Trophoblast cell (in vitro differentiated cells and primary cell): ENCODE measurements around the gene EGFR.

Experiments used
- DNase-seq, 2 donors: peaks; one replicate each; pipeline ENCODE4 v3.0.0-alpha.2; 2016
- H2AFZ ChIP-seq: 2 replicates; pipeline ENCODE4 v1.6.1; 2013; ENCODE audit warnings: low read length, moderate library complexity, mild to moderate bottlenecking; ENCODE audit not compliant: insufficient read depth, poor library complexity
- H2AK5ac ChIP-seq: 2 replicates; pipeline ENCODE4 v1.6.1; 2013; ENCODE audit warnings: mild to moderate bottlenecking, low read length
- H2BK120ac ChIP-seq: 2 replicates; pipeline ENCODE4 v1.6.1; 2013; ENCODE audit warnings: low read length, mild to moderate bottlenecking, moderate library complexity; ENCODE audit not compliant: insufficient read depth, poor library complexity
- H2BK12ac ChIP-seq: 2 replicates; pipeline ENCODE4 v1.6.1; 2013; ENCODE audit warnings: mild to moderate bottlenecking, low read length, moderate library complexity
- H2BK5ac ChIP-seq: 2 replicates; pipeline ENCODE4 v1.6.1; 2013; ENCODE audit warnings: low read length, low read depth, moderate library complexity, mild to moderate bottlenecking; ENCODE audit not compliant: poor library complexity
- H3K14ac ChIP-seq: 2 replicates; pipeline ENCODE4 v1.6.1; 2013; ENCODE audit warnings: mild to moderate bottlenecking, low read length
- H3K18ac ChIP-seq: 2 replicates; pipeline ENCODE4 v1.6.1; 2013; ENCODE audit warnings: mild to moderate bottlenecking, low read length
- H3K23ac ChIP-seq: 2 replicates; pipeline ENCODE4 v1.6.1; 2013; ENCODE audit warnings: low read length
- H3K27ac ChIP-seq: 2 replicates; pipeline ENCODE4 v1.5.1; 2013; ENCODE audit warnings: low read depth, mild to moderate bottlenecking, inconsistent platforms, low read length, moderate library complexity
- H3K27me3 ChIP-seq: 2 replicates; pipeline ENCODE4 v1.6.1; 2013; ENCODE audit warnings: inconsistent platforms, mild to moderate bottlenecking, low read length, moderate library complexity; ENCODE audit not compliant: insufficient read depth
- H3K36me3 ChIP-seq, 2 experiments: 1 replicate in 1 of 2; 2 replicates in 1 of 2; pipeline ENCODE4 v1.6.1; 2013; ENCODE audit warnings: low read length in 2 of 2, mild to moderate bottlenecking in 2 of 2, moderate library complexity in 1 of 2; ENCODE audit not compliant: insufficient read depth in 2 of 2, control insufficient read depth in 1 of 2
- H3K4ac ChIP-seq: 2 replicates; pipeline ENCODE4 v1.6.1; 2013; ENCODE audit warnings: low read depth, mild to moderate bottlenecking, low read length, moderate library complexity
- H3K4me1 ChIP-seq, 2 experiments: 1 replicate in 1 of 2; 2 replicates in 1 of 2; pipeline ENCODE4 v1.6.1; 2013; ENCODE audit warnings: low read length in 2 of 2, mild to moderate bottlenecking in 2 of 2, moderate library complexity in 1 of 2; ENCODE audit not compliant: insufficient read depth in 2 of 2, control insufficient read depth in 1 of 2
- H3K4me2 ChIP-seq: 2 replicates; pipeline ENCODE4 v1.6.1; 2013; ENCODE audit warnings: inconsistent platforms, mild to moderate bottlenecking, low read length, moderate library complexity
- H3K4me3 ChIP-seq: 2 replicates; pipeline ENCODE4 v1.5.1; 2013; ENCODE audit warnings: mild to moderate bottlenecking, low read depth, low read length, inconsistent platforms
- H3K79me1 ChIP-seq: one replicate; pipeline ENCODE4 v1.6.1; 2013; ENCODE audit warnings: low read length
- H3K79me2 ChIP-seq: 2 replicates; pipeline ENCODE4 v1.6.1; 2013; ENCODE audit warnings: low read length, mild to moderate bottlenecking; ENCODE audit not compliant: control insufficient read depth, insufficient read depth, poor library complexity
- H3K9ac ChIP-seq: 2 replicates; pipeline ENCODE4 v1.6.1; 2013; ENCODE audit warnings: mild to moderate bottlenecking, low read length
- H3K9me3 ChIP-seq: 2 replicates; pipeline ENCODE4 v1.6.1; 2013; ENCODE audit warnings: low read depth, mild to moderate bottlenecking, control low read depth, inconsistent platforms, low read length; ENCODE audit not compliant: insufficient read depth
- H4K12ac ChIP-seq: 2 replicates; pipeline ENCODE4 v1.6.1; 2013; ENCODE audit warnings: low read depth, mild to moderate bottlenecking, low read length, moderate library complexity
- H4K8ac ChIP-seq: 2 replicates; pipeline ENCODE4 v1.6.1; 2013; ENCODE audit warnings: low read depth, mild to moderate bottlenecking, low read length, moderate library complexity
- H4K91ac ChIP-seq: one replicate; pipeline ENCODE4 v1.6.1; 2013; ENCODE audit warnings: low read depth, mild to moderate bottlenecking, low read length, moderate library complexity
- WGBS: extraction: QIAGEN DNeasy Blood & Tissue Kit; methylation state at CpG from one replicate; pipeline ENCODE4 v1.1.7; 2013; ENCODE audit warnings: missing lambda C conversion rate; ENCODE audit not compliant: insufficient read length, insufficient coverage; ENCODE audit errors: extremely low coverage; 5-methylcytosine and 5-hydroxymethylcytosine counted together

Gene EGFR

GRCh38 chr7:55133630-55134358 is 115.0 kb downstream of the EGFR start:
- Histone ChIP-seq H3K79me2 (no peaks in the 10 kb centered on the region), H2AK5ac (peak overlapping the region; percentile 39), H2AFZ (peak overlapping the region; percentile 7), H2BK5ac (peak overlapping the region; percentile 67), H3K4me2 (no peak overlapping the region), H3K36me3 (no peaks in the 10 kb centered on the region), H3K18ac (peak overlapping the region; percentile 53), H3K9ac (no peak overlapping the region), H2BK120ac (peak overlapping the region; percentile 56), H3K4me3 (peak overlapping the region; percentile 5), H3K4me1 (peaks cover 32 to 37% of the 10 kb centered on the region in 2 experiments), H4K8ac (peak overlapping the region; percentile 46), H3K4ac (peak overlapping the region; percentile 9), H3K27me3 (no peaks in the 10 kb centered on the region), H3K9me3 (no peaks in the 10 kb centered on the region), H3K23ac (no peak overlapping the region), H2BK12ac (peak overlapping the region; percentile 1), H3K79me1 (peaks cover 15% of the 10 kb centered on the region), H3K14ac (peak overlapping the region; percentile 47), H4K91ac (peak overlapping the region; percentile 80), H3K27ac (peak overlapping the region; percentile 71), H4K12ac (no peak overlapping the region)
- no CpG with 5 or more reads among the region's 16 CpGs for WGBS
- DNase-seq, result peak; percentile 79 to 82

GRCh38 chr7:55134359-55134725 is 115.5 kb downstream of the EGFR start:
- Histone ChIP-seq H4K91ac (peak overlapping the region; percentile 80), H3K9ac (no peak overlapping the region), H3K27me3 (no peaks in the 10 kb centered on the region), H3K4me2 (no peak overlapping the region), H4K8ac (peak overlapping the region; percentile 46), H2BK12ac (no peak overlapping the region), H3K4me3 (peak overlapping the region; percentile 5), H3K4me1 (peaks cover 31 to 33% of the 10 kb centered on the region in 2 experiments), H2BK5ac (peak overlapping the region; percentile 67), H3K14ac (peak overlapping the region; percentile 47), H2AFZ (no peak overlapping the region), H3K18ac (peak overlapping the region; percentile 46), H3K9me3 (no peaks in the 10 kb centered on the region), H3K36me3 (no peaks in the 10 kb centered on the region), H3K27ac (peak overlapping the region; percentile 68), H4K12ac (no peak overlapping the region), H3K79me2 (no peaks in the 10 kb centered on the region), H3K79me1 (peaks cover 15% of the 10 kb centered on the region), H2BK120ac (peak overlapping the region; percentile 56), H3K23ac (no peak overlapping the region), H2AK5ac (peak overlapping the region; percentile 39), H3K4ac (no peak overlapping the region)
- no peak for DNase-seq
- no CpG with 5 or more reads among the region's 4 CpGs for WGBS

GRCh38 chr7:55134786-55135185 is 116.0 kb downstream of the EGFR start:
- Histone ChIP-seq H3K27me3 (no peaks in the 10 kb centered on the region), H3K79me2 (no peaks in the 10 kb centered on the region), H3K9me3 (no peaks in the 10 kb centered on the region), H4K12ac (no peak overlapping the region), H3K23ac (no peak overlapping the region), H2AK5ac (no peak overlapping the region), H3K4me3 (no peak overlapping the region), H2BK120ac (no peak overlapping the region), H3K9ac (no peak overlapping the region), H3K79me1 (peaks cover 15% of the 10 kb centered on the region), H3K36me3 (no peaks in the 10 kb centered on the region), H4K91ac (no peak overlapping the region), H2BK5ac (no peak overlapping the region), H2BK12ac (no peak overlapping the region), H2AFZ (no peak overlapping the region), H4K8ac (no peak overlapping the region), H3K4me1 (peaks cover 27 to 30% of the 10 kb centered on the region in 2 experiments), H3K18ac (no peak overlapping the region), H3K4me2 (no peak overlapping the region), H3K14ac (no peak overlapping the region), H3K27ac (no peak overlapping the region), H3K4ac (no peak overlapping the region)
- no CpG with 5 or more reads among the region's 2 CpGs for WGBS
- DNase-seq, result peak; percentile 51 to 77

GRCh38 chr7:55135462-55135861 is 116.6 kb downstream of the EGFR start:
- Histone ChIP-seq H2BK5ac (no peak overlapping the region), H2AFZ (no peak overlapping the region), H3K79me2 (no peaks in the 10 kb centered on the region), H3K4me1 (peaks cover 22 to 25% of the 10 kb centered on the region in 2 experiments), H4K91ac (no peak overlapping the region), H3K9me3 (no peaks in the 10 kb centered on the region), H3K4ac (no peak overlapping the region), H3K36me3 (no peaks in the 10 kb centered on the region), H2BK12ac (no peak overlapping the region), H2AK5ac (no peak overlapping the region), H3K18ac (no peak overlapping the region), H3K4me3 (no peak overlapping the region), H2BK120ac (no peak overlapping the region), H3K79me1 (peaks cover 15% of the 10 kb centered on the region), H3K27me3 (no peaks in the 10 kb centered on the region), H3K23ac (no peak overlapping the region), H3K14ac (no peak overlapping the region), H3K9ac (no peak overlapping the region), H4K8ac (no peak overlapping the region), H3K27ac (no peak overlapping the region), H4K12ac (no peak overlapping the region), H3K4me2 (no peak overlapping the region)
- no peak for DNase-seq
